Gastrocnemius medialis (tissue), 4 donors: ENCODE results near the gene TRMT44. TPM values are rescaled to one million over a fixed set of nuclear protein-coding genes. Genes with fewer than 3 reads are reported as not detected.
A peak's percentile ranks its signal among the peaks of the same experiment; 100 is the strongest.
"Not testable (repeated sequence)": the region's sequence is repeated elsewhere in the genome, so short reads cannot be mapped to it uniquely, and the experiment has no call there.

ENCODE experiments used
- ATAC-seq, 2 donors: fragments of 150-250 bp; one replicate each; pipeline ENCODE4 v1.9.1; 2016
- DNase-seq, 2 donors: peaks; one replicate each; pipeline ENCODE4 v3.0.0-alpha.2; 2019
- H3K27ac ChIP-seq, 4 donors: fragments of 200-600 bp; sonication (generic); 1 replicate in 1 of 4; 2 replicates in 3 of 4; pipeline ENCODE4 v1.5.1; 2016 to 2018; ENCODE audit warnings: mild to moderate bottlenecking in 2 of 4, moderate library complexity in 1 of 4
- H3K27me3 ChIP-seq, 3 donors: fragments of 200-600 bp; sonication (generic) in 2 of 3; 1 replicate in 1 of 3; 2 replicates in 2 of 3; pipeline versions ENCODE4 v1.5.1 to v1.6.0; 2016 to 2019; ENCODE audit warnings: mild to moderate bottlenecking in 1 of 3, moderate library complexity in 1 of 3
- H3K36me3 ChIP-seq, 2 donors: fragments of 200-600 bp; sonication (generic) in 1 of 2; one replicate each; pipeline ENCODE4 v1.5.1; 2017 to 2018
- H3K4me1 ChIP-seq, 2 donors: fragments of 200-600 bp; sonication (generic) in 1 of 2; one replicate each; pipeline ENCODE4 v1.5.1; 2016 to 2017; ENCODE audit warnings: mild to moderate bottlenecking in 2 of 2
- H3K4me3 ChIP-seq, 4 donors: fragments of 200-600 bp; sonication (generic) in 3 of 4; 1 replicate in 1 of 4; 2 replicates in 3 of 4; pipeline ENCODE4 v1.5.1; 2016 to 2019; ENCODE audit warnings: mild to moderate bottlenecking in 2 of 4
- H3K9me3 ChIP-seq, 3 donors: fragments of 200-600 bp; sonication (generic) in 2 of 3; 1 replicate in 1 of 3; 2 replicates in 2 of 3; pipeline ENCODE4 v1.5.1; 2016 to 2019
- POLR2A ChIP-seq, 2 donors: fragments of 450-650 bp; IDR thresholded peaks; one replicate each; pipeline ENCODE4 v1.6.1; 2017; ENCODE audit warnings: antibody characterized with exemption in 2 of 2, mild to moderate bottlenecking in 2 of 2, moderate library complexity in 2 of 2
- in situ Hi-C, 4 donors: fragments of 200-750 bp; cut with MboI; loops; one replicate each; pipeline versions ENCODE4 v1.15.0 to v1.8.0; 2017; ENCODE audit warnings: low sequenced_read_pairs in 4 of 4
- intact Hi-C: fragments of 100-400 bp; cut with DNase I; formaldehyde crosslinking; loops from one replicate; pipeline ENCODE4 v1.15.1; 2023; ENCODE audit warnings: low total_unique reads
- total RNA-seq, 4 donors: library from RNA; depleted of rRNA; stranded (reverse); fragments of >200 nt; gene quantifications; one replicate each; pipeline versions ENCODE4 v1.1.0 to v1.2.3, GENCODE V29; 2016
- TF ChIP-seq, protein P1 (sequence below), 5 experiments: fragments of 450-650 bp in 3 of 5; fragments of 200-600 bp in 2 of 5; sonication (generic) in 2 of 5; IDR thresholded peaks in 4 of 5; conservative IDR thresholded peaks in 1 of 5; 1 replicate in 4 of 5; 2 replicates in 1 of 5; pipeline ENCODE4 v1.5.1; 2016 to 2019; ENCODE audit warnings: antibody characterized with exemption in 5 of 5, mild to moderate bottlenecking in 3 of 5, moderate library complexity in 3 of 5

The TRMT44 gene
- total RNA-seq, 4 donors from 2014 or later = 7.5 to 16.4 (median 10.2) TPM

DNA sequence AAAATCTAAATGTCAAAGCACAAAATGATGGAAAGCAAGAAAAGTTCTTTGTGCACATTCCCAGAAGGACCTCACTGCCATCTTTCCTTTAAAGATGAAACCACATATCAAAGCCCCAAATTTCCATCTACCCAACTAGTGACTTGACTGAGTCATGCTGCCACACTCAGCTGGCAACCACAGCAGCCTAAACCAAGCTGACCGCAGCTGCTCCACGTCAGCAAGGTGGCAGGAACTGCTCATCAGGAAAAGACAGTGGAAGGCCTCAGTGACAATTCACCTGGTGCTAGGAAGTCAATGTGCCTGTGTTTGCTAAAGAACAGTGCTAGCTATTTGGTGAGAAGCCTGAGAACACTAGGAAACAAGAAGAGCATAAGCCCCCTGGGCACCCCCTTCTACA is 26.2 kb upstream of the TRMT44 start:
- Histone ChIP-seq H3K36me3 (peaks cover 0 to 34% of the 10 kb centered on the region in 2 donors), H3K9me3 (no peaks in the 10 kb centered on the region), H3K27me3 (no peaks in the 10 kb centered on the region), H3K27ac (no peak overlapping the region), H3K4me1 (peaks cover 7 to 11% of the 10 kb centered on the region in 2 donors), H3K4me3 (no peak overlapping the region)
- DNase-seq (no peak), ATAC-seq (no peak)
- in situ Hi-C loops (no loop called here), intact Hi-C loops (no loop called here)
- TF ChIP-seq POLR2A (IDR thresholded peaks at IDR 0.05) = no peak
- TF ChIP-seq, protein P1, sequence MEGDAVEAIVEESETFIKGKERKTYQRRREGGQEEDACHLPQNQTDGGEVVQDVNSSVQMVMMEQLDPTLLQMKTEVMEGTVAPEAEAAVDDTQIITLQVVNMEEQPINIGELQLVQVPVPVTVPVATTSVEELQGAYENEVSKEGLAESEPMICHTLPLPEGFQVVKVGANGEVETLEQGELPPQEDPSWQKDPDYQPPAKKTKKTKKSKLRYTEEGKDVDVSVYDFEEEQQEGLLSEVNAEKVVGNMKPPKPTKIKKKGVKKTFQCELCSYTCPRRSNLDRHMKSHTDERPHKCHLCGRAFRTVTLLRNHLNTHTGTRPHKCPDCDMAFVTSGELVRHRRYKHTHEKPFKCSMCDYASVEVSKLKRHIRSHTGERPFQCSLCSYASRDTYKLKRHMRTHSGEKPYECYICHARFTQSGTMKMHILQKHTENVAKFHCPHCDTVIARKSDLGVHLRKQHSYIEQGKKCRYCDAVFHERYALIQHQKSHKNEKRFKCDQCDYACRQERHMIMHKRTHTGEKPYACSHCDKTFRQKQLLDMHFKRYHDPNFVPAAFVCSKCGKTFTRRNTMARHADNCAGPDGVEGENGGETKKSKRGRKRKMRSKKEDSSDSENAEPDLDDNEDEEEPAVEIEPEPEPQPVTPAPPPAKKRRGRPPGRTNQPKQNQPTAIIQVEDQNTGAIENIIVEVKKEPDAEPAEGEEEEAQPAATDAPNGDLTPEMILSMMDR (IDR thresholded peaks at IDR 0.05 in 4 of 5, conservative IDR thresholded peaks at IDR 0.05 in 1 of 5) = no peak

DNA sequence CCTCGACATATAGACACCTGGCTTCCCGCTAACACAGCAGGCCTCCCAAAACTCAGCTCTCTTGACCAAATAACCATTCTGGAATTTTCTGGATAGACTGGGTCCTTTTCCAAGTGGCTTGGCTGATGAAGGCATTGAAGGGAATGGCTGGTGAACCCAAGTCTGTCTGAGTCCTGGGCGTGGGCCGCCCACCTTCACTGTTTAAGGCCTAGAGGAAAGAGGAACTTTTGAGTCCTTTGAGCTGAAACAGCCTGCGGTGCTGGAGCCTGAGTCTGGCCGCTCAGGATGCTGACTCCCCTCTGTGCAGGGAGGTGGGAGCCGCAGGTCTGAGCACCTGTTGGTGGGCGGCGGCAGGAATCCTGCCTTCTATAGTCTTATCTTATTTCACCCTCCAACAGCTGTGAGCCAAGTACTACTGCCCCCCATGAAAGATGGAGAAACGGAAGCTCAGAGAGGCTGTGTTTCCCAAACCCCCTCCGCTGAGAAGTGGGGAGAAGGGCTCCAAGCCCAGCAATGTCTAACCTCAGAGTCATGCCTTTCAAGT is 23.4 kb upstream of the TRMT44 start:
- Histone ChIP-seq H3K36me3 (peaks cover 0 to 28% of the 10 kb centered on the region in 2 donors), H3K4me3 (no peak overlapping the region), H3K4me1 (peaks cover 7 to 21% of the 10 kb centered on the region in 2 donors), H3K27ac (no peak overlapping the region), H3K9me3 (no peaks in the 10 kb centered on the region), H3K27me3 (no peaks in the 10 kb centered on the region)
- DNase-seq = no peak
- TF ChIP-seq, protein P1 (IDR thresholded peaks at IDR 0.05 in 4 of 5, conservative IDR thresholded peaks at IDR 0.05 in 1 of 5) = no peak
- TF ChIP-seq POLR2A (IDR thresholded peaks at IDR 0.05) = no peak
- ATAC-seq = no peak
- intact Hi-C loops = no loop called here
- in situ Hi-C loops = no loop called here

DNA sequence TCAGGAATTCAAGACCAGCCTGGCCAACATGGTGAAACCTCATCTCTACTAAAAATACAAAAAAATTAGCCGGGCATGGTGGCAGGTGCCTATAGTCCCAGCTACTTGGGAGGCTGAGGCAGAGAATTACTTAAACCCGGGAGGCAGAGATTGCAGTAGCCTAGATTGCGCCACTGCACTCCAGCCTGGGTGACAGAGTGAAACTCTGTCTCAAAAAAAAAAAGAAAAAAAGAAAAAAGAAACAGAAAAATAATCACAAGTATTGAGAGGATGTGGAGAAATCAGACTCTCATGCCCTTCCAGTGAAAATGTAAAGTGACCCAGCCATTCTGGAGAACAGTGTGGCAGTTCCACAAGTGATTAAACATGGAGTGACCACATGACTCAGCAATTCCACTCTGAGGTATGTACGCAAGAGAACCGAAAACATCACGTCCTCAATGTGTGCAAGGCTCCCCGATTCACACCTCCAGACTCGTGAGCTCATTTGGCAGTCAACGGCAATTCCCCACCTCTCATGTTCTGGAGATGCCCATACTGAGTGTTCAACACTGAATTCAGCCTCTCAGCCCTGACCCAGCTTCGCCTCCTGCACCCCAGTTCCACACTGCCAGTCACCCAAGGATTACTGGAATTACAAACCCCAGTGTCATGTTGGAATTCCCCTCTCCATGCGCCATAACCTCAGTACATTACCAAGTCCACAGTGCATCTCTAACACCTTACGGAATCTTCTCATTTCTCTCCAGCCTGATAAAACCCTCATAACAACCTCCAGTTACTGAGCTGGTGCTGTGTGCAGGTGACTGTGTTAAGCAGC is 21.1 kb upstream of the TRMT44 start:
- Histone ChIP-seq H3K36me3 (peaks cover 0 to 16% of the 10 kb centered on the region in 2 donors), H3K27me3 (no peaks in the 10 kb centered on the region), H3K4me1 (peaks cover 7 to 21% of the 10 kb centered on the region in 2 donors), H3K9me3 (no peaks in the 10 kb centered on the region), H3K4me3 (no peak overlapping the region), H3K27ac (peak overlapping the region; percentile 60 to 84 (median 76))
- in situ Hi-C loops (no loop called here), intact Hi-C loops (loop anchor here (10.0 kb wide), 1 partner anchor 595 kb away; no protein-coding TSS in a partner anchor)
- TF ChIP-seq, protein P1 (IDR thresholded peaks at IDR 0.05 in 4 of 5, conservative IDR thresholded peaks at IDR 0.05 in 1 of 5) = no peak
- TF ChIP-seq POLR2A (IDR thresholded peaks at IDR 0.05) = no peak
- DNase-seq (peak; percentile 66 to 68), ATAC-seq (peak; percentile 94 to 99)

DNA sequence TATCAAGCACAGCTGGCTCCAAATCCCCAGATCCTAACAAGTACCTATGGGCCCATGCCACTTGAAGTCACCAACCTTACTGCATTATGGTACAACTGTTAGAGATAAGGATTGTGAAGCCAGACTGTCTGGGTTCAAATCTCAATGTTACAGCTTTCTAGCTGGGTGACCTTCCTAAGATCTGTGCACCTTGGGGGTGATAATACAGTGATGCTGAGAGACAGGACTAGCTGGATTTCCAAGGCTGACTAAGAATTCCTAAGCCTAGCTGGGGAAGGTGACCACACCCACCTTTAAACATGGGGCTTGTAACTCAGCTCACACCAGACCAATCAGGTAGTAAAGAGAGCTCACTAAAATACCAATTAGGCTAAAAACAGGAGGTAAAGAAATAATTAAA is 20.4 kb upstream of the TRMT44 start:
- H3K4me3 ChIP-seq, DNase-seq, H3K27me3 ChIP-seq, H3K36me3 ChIP-seq, in situ Hi-C loops, ATAC-seq, H3K9me3 ChIP-seq: not testable (repeated sequence)
- H3K27ac ChIP-seq = peak overlapping the region; percentile 60 to 84 (median 76)
- H3K4me1 ChIP-seq = peaks cover 7 to 21% of the 10 kb centered on the region in 2 donors
- intact Hi-C loops = loop anchor here (10.0 kb wide), 1 partner anchor 595 kb away; no protein-coding TSS in a partner anchor

DNA sequence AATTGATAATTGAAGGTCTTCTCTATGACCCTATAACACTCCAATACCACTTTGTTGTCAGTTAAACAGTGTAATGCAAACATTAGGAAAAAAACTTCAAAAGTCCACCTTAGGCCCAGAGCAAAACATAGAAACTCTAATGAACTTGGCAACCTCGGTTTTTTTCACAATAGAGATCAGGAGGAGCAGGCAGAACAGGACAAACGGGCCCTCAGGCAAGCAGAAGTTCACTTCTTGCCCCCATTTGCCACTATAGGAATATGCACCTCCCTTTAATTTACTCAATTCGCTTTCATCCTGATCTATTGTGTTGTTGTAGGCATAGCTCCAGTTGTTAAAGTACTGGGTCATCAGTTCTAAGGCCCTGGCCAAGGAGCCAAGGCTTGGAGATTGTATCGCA is 18.2 kb upstream of the TRMT44 start:
- in situ Hi-C loops = no loop called here
- no peak for DNase-seq
- Histone ChIP-seq H3K27ac (no peak overlapping the region), H3K36me3 (no peaks in the 10 kb centered on the region), H3K27me3 (no peaks in the 10 kb centered on the region), H3K9me3 (no peaks in the 10 kb centered on the region), H3K4me3 (no peak overlapping the region), H3K4me1 (peaks cover 19 to 33% of the 10 kb centered on the region in 2 donors)
- no peak for TF ChIP-seq POLR2A (IDR thresholded peaks at IDR 0.05)
- TF ChIP-seq, protein P1 (IDR thresholded peaks at IDR 0.05 in 4 of 5, conservative IDR thresholded peaks at IDR 0.05 in 1 of 5) = no peak
- intact Hi-C loops = loop anchor here (10.0 kb wide), 1 partner anchor 598 kb away; no protein-coding TSS in a partner anchor
- no peak for ATAC-seq
